Liver (tissue), 9 donors: ENCODE data around the gene SMKR1. TPM values are rescaled to one million over a fixed set of nuclear protein-coding genes. Genes with fewer than 3 reads are reported as not detected.

ENCODE experiments used
- DNase-seq: peaks from one replicate; pipeline ENCODE4 v3.0.0-alpha.2; 2017; ENCODE audit warnings: low spot score
- H3K27ac ChIP-seq, 2 donors: one replicate each; pipeline ENCODE4 v1.7.0; 2013; ENCODE audit warnings: inconsistent platforms in 2 of 2, low read length in 2 of 2, control low read depth in 1 of 2, low read depth in 1 of 2, mild to moderate bottlenecking in 1 of 2
- H3K27me3 ChIP-seq, 4 donors: one replicate each; pipeline versions ENCODE4 v1.6.1 to v1.7.0; 2013; ENCODE audit warnings: low read length in 3 of 4, inconsistent platforms in 1 of 4, mild to moderate bottlenecking in 1 of 4, moderate library complexity in 1 of 4; ENCODE audit not compliant: control insufficient read depth in 4 of 4, insufficient read depth in 4 of 4
- H3K36me3 ChIP-seq, 4 donors: one replicate each; pipeline versions ENCODE4 v1.6.1 to v1.7.0; 2013; ENCODE audit warnings: low read length in 3 of 4, mild to moderate bottlenecking in 3 of 4, low read depth in 1 of 4, moderate library complexity in 1 of 4; ENCODE audit not compliant: control insufficient read depth in 4 of 4, insufficient read depth in 3 of 4
- H3K4me1 ChIP-seq, 4 donors: one replicate each; pipeline versions ENCODE4 v1.6.1 to v1.7.0; 2013; ENCODE audit warnings: low read length in 3 of 4, mild to moderate bottlenecking in 3 of 4, moderate library complexity in 1 of 4; ENCODE audit not compliant: control insufficient read depth in 4 of 4, insufficient read depth in 4 of 4
- H3K4me3 ChIP-seq, 3 donors: one replicate each; pipeline versions ENCODE4 v1.6.1 to v1.7.0; 2013; ENCODE audit warnings: low read length in 3 of 3, control low read depth in 1 of 3, low read depth in 1 of 3, mild to moderate bottlenecking in 1 of 3
- H3K9ac ChIP-seq, 2 donors: one replicate each; pipeline ENCODE4 v1.7.0; 2013; ENCODE audit warnings: low read length in 2 of 2, mild to moderate bottlenecking in 2 of 2, moderate library complexity in 2 of 2, control low read depth in 1 of 2, low read depth in 1 of 2
- H3K9me3 ChIP-seq, 4 donors: one replicate each; pipeline versions ENCODE4 v1.6.1 to v1.7.0; 2013; ENCODE audit warnings: low read length in 3 of 4; ENCODE audit not compliant: control insufficient read depth in 4 of 4
- ATF3 ChIP-seq: IDR thresholded peaks from 2 replicates; pipeline ENCODE4 v1.6.1; 2016; ENCODE audit warnings: antibody characterized with exemption
- EGR1 ChIP-seq, 2 donors: IDR thresholded peaks; 2 replicates each; pipeline ENCODE4 v1.6.1; 2016 to 2018; ENCODE audit warnings: antibody characterized with exemption in 2 of 2, low read depth in 2 of 2
- FOXA1 ChIP-seq: IDR thresholded peaks from 2 replicates; pipeline ENCODE4 v1.6.1; 2016; ENCODE audit warnings: antibody characterized with exemption
- FOXA2 ChIP-seq: IDR thresholded peaks from 2 replicates; pipeline ENCODE4 v1.6.1; 2016; ENCODE audit warnings: antibody characterized with exemption
- GABPA ChIP-seq, 2 donors: IDR thresholded peaks in 1 of 2; conservative IDR thresholded peaks in 1 of 2; 2 replicates each; pipeline ENCODE4 v1.6.1; 2016; ENCODE audit warnings: antibody characterized with exemption in 2 of 2, mild to moderate bottlenecking in 1 of 2, moderate library complexity in 1 of 2
- HNF4A ChIP-seq, 2 donors: conservative IDR thresholded peaks; 2 replicates each; pipeline ENCODE4 v1.6.1; 2016; ENCODE audit warnings: antibody characterized with exemption in 2 of 2, mild to moderate bottlenecking in 2 of 2
- HNF4G ChIP-seq: IDR thresholded peaks from 2 replicates; pipeline ENCODE4 v1.6.1; 2016; ENCODE audit warnings: antibody characterized with exemption
- JUND ChIP-seq, 2 donors: IDR thresholded peaks; 2 replicates each; pipeline ENCODE4 v1.6.1; 2016; ENCODE audit warnings: antibody characterized with exemption in 2 of 2
- MAX ChIP-seq: IDR thresholded peaks from 2 replicates; pipeline ENCODE4 v1.6.1; 2016; ENCODE audit warnings: antibody characterized with exemption
- NR2F2 ChIP-seq: IDR thresholded peaks from 2 replicates; pipeline ENCODE4 v1.6.1; 2016; ENCODE audit warnings: antibody characterized with exemption
- RAD21 ChIP-seq, 2 donors: IDR thresholded peaks; 2 replicates each; pipeline ENCODE4 v1.6.1; 2016; ENCODE audit warnings: antibody characterized with exemption in 2 of 2, mild to moderate bottlenecking in 2 of 2
- REST ChIP-seq: IDR thresholded peaks from 2 replicates; pipeline ENCODE4 v1.6.1; 2016; ENCODE audit warnings: antibody characterized with exemption, mild to moderate bottlenecking
- RXRA ChIP-seq, 2 donors: IDR thresholded peaks; 2 replicates each; pipeline ENCODE4 v1.6.1; 2017 to 2018; ENCODE audit warnings: antibody characterized with exemption in 2 of 2, mild to moderate bottlenecking in 1 of 2
- SP1 ChIP-seq: IDR thresholded peaks from 2 replicates; pipeline ENCODE4 v1.6.1; 2018; ENCODE audit warnings: antibody characterized with exemption, mild to moderate bottlenecking
- TAF1 ChIP-seq: conservative IDR thresholded peaks from 2 replicates; pipeline ENCODE4 v1.6.1; 2016; ENCODE audit warnings: antibody characterized with exemption, mild to moderate bottlenecking
- YY1 ChIP-seq: IDR thresholded peaks from 2 replicates; pipeline ENCODE4 v1.6.1; 2016; ENCODE audit warnings: antibody characterized with exemption, mild to moderate bottlenecking
- ZBTB33 ChIP-seq: IDR thresholded peaks from 2 replicates; pipeline ENCODE4 v1.6.1; 2016; ENCODE audit warnings: antibody characterized with exemption
- WGBS: extraction: QIAGEN DNeasy Blood & Tissue Kit; methylation state at CpG from one replicate; pipeline ENCODE4 v1.1.7; 2013; 5-methylcytosine and 5-hydroxymethylcytosine counted together
- polyA plus RNA-seq, 2 donors: library from polyadenylated mRNA; stranded (reverse) in 1 of 2; unstranded in 1 of 2; fragments of 200-250 nt in 1 of 2; fragments of >200 nt in 1 of 2; fragmentation: Nextera tagmentation in 1 of 2; extraction: Ambion mirVana in 1 of 2; gene quantifications; one replicate each; pipeline versions ENCODE4 v1.2.1 to v1.2.3, GENCODE V29; 2013 to 2015
- total RNA-seq, 2 donors: library from RNA; depleted of rRNA; stranded (reverse); fragments of >200 nt; gene quantifications; one replicate each; pipeline ENCODE4 v1.2.3, GENCODE V29; 2014
- TF ChIP-seq, protein P1 (sequence below): fragments of 150-350 bp; IDR thresholded peaks from 2 replicates; pipeline ENCODE4 v1.5.1; 2017; ENCODE audit warnings: improper control_type of control experiment, low read depth, low read length; ENCODE audit not compliant: missing input control
- donor health status: healthy.
- donor health status: healthy.
- donor health status: healthy.
- donor health status: healthy.
- donor health status: healthy.

Gene SMKR1
- total and polyA plus RNA-seq, 4 donors, result not detected

DNA sequence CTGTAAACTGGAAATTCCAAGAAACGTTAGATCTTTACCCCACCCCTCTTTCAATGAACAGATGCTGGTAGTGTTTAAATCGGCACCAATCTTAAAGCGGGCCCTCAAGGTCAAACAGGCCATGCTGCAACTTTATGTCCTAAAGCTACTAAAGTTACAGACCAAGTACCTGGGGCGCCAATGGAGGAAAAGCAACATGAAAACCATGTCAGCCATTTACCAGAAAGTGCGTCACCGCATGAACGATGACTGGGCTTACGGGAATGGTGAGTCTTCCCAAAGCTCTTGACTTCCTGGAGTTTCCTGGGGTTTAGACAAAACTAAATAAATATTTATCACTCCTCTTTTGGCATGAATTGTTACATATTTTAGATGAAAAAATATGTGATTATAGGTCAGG, 19.6 kb upstream of the SMKR1 start:
- WGBS, result 97% methylated on average over 8 of the region's 8 CpGs
- no peaks in the 10 kb centered on the region for H3K9me3 ChIP-seq
- no peak for DNase-seq

More for the DNA sequence above, 19.6 kb upstream of the SMKR1 start:
- no peak overlapping the region for H3K4me3 ChIP-seq
- TF ChIP-seq YY1 (no peak), TAF1 (no peak), FOXA1 (no peak), MAX (no peak), HNF4G (no peak), GABPA (IDR thresholded peaks at IDR 0.05 in 1 of 2, conservative IDR thresholded peaks at IDR 0.05 in 1 of 2) (no peak), FOXA2 (no peak), RXRA (IDR thresholded peaks at IDR 0.05) (no peak), NR2F2 (no peak), JUND (IDR thresholded peaks at IDR 0.05) (no peak), REST (no peak), SP1 (no peak), ATF3 (no peak), EGR1 (IDR thresholded peaks at IDR 0.05; ENCODE audit: low read depth in 2 of 2) (no peak), RAD21 (IDR thresholded peaks at IDR 0.05) (no peak), HNF4A (conservative IDR thresholded peaks at IDR 0.05) (no peak), ZBTB33 (no peak)
- TF ChIP-seq, protein P1, sequence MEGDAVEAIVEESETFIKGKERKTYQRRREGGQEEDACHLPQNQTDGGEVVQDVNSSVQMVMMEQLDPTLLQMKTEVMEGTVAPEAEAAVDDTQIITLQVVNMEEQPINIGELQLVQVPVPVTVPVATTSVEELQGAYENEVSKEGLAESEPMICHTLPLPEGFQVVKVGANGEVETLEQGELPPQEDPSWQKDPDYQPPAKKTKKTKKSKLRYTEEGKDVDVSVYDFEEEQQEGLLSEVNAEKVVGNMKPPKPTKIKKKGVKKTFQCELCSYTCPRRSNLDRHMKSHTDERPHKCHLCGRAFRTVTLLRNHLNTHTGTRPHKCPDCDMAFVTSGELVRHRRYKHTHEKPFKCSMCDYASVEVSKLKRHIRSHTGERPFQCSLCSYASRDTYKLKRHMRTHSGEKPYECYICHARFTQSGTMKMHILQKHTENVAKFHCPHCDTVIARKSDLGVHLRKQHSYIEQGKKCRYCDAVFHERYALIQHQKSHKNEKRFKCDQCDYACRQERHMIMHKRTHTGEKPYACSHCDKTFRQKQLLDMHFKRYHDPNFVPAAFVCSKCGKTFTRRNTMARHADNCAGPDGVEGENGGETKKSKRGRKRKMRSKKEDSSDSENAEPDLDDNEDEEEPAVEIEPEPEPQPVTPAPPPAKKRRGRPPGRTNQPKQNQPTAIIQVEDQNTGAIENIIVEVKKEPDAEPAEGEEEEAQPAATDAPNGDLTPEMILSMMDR, result no peak
- no peak overlapping the region for H3K27ac ChIP-seq
- H3K36me3 ChIP-seq, result no peaks in the 10 kb centered on the region
- H3K4me1 ChIP-seq, result no peaks in the 10 kb centered on the region
- no peak overlapping the region for H3K9ac ChIP-seq
- no peaks in the 10 kb centered on the region for H3K27me3 ChIP-seq
